Neural cell (in vitro differentiated cells): ENCODE results near the gene FGD6. TPM values are rescaled to one million over a fixed set of nuclear protein-coding genes. Genes with fewer than 3 reads are reported as not detected.

Experiments used
- H2AFZ ChIP-seq: fragments of 200-600, 300-800 bp; sonication (generic), shearing (Covaris generic); 2 replicates; pipeline ENCODE4 v1.6.0; 2014; ENCODE audit warnings: low read depth, mild to moderate bottlenecking, antibody characterized with exemption, low read length, moderate library complexity
- H3F3A ChIP-seq: fragments of 200-600 bp; shearing (Covaris generic); 2 replicates; pipeline ENCODE4 v1.6.1; 2016; ENCODE audit warnings: mild to moderate bottlenecking, moderate library complexity, mixed read lengths, antibody characterized with exemption, low read length; ENCODE audit not compliant: insufficient read depth, poor library complexity, severe bottlenecking
- H3K27ac ChIP-seq: fragments of 200-600, 300-800 bp; sonication (generic), shearing (Covaris generic); 2 replicates; pipeline ENCODE4 v1.5.1; 2014; ENCODE audit warnings: mild to moderate bottlenecking, low read length, moderate library complexity
- H3K27me3 ChIP-seq: fragments of 300-800, 200-600 bp; sonication (generic), shearing (Covaris generic); 2 replicates; pipeline ENCODE4 v1.6.0; 2014; ENCODE audit warnings: mild to moderate bottlenecking, low read depth, low read length, moderate library complexity; ENCODE audit not compliant: insufficient read depth
- H3K36me3 ChIP-seq: fragments of 300-800, 200-600 bp; sonication (generic), shearing (Covaris generic); 2 replicates; pipeline ENCODE4 v1.5.1; 2014; ENCODE audit warnings: mild to moderate bottlenecking, antibody characterized with exemption, low read length, moderate library complexity; ENCODE audit not compliant: insufficient read depth
- H3K4me2 ChIP-seq: fragments of 300-800, 200-600 bp; sonication (generic), shearing (Covaris generic); 2 replicates; pipeline ENCODE4 v1.6.0; 2014; ENCODE audit warnings: mild to moderate bottlenecking, low read length
- H3K4me3 ChIP-seq: fragments of 300-800, 200-600 bp; sonication (generic), shearing (Covaris generic); 2 replicates; pipeline ENCODE4 v1.5.1; 2014; ENCODE audit warnings: mild to moderate bottlenecking, low read length, moderate library complexity
- H3K79me2 ChIP-seq: fragments of 200-600 bp; shearing (Covaris generic); replicated peaks from 2 replicates; pipeline ENCODE4 v1.6.0; 2014; ENCODE audit warnings: mild to moderate bottlenecking, low read length, moderate library complexity; ENCODE audit not compliant: insufficient read depth
- H3K9ac ChIP-seq: fragments of 300-800, 200-600 bp; sonication (generic), shearing (Covaris generic); 2 replicates; pipeline ENCODE4 v1.6.1; 2016; ENCODE audit warnings: mild to moderate bottlenecking, low read length, mixed read lengths
- H3K9me2 ChIP-seq: fragments of 200-600 bp; shearing (Covaris generic); 2 replicates; pipeline ENCODE4 v1.6.1; 2016; ENCODE audit warnings: mild to moderate bottlenecking, low read length, mixed read lengths; ENCODE audit not compliant: insufficient read depth
- H3K9me3 ChIP-seq: fragments of 200-600, 300-800 bp; sonication (generic), shearing (Covaris generic); 2 replicates; pipeline ENCODE4 v1.6.1; 2016; ENCODE audit warnings: mild to moderate bottlenecking, mixed run types, low read length, moderate library complexity, mixed read lengths
- H4K20me1 ChIP-seq: fragments of 200-600 bp; shearing (Covaris generic); 2 replicates; pipeline ENCODE4 v1.6.1; 2016; ENCODE audit warnings: mild to moderate bottlenecking, mixed run types; ENCODE audit not compliant: insufficient read depth
- EP300 ChIP-seq: fragments of 450-650 bp; conservative IDR thresholded peaks from 2 replicates; pipeline ENCODE4 v1.6.1; 2014; ENCODE audit warnings: antibody characterized with exemption, mild to moderate bottlenecking, moderate library complexity; ENCODE audit not compliant: poor library complexity, severe bottlenecking
- EZH2 ChIP-seq: fragments of 200-600, 300-800 bp; shearing (Covaris generic), sonication (generic); IDR thresholded peaks from 2 replicates; pipeline ENCODE4 v1.6.1; 2014; ENCODE audit warnings: antibody characterized with exemption, low read length, borderline replicate concordance, mild to moderate bottlenecking; ENCODE audit not compliant: insufficient read depth, poor library complexity, severe bottlenecking
- MXI1 ChIP-seq: fragments of 450-650 bp; conservative IDR thresholded peaks from 2 replicates; pipeline ENCODE4 v1.6.1; 2014; ENCODE audit warnings: antibody characterized with exemption, mild to moderate bottlenecking; ENCODE audit not compliant: poor library complexity, severe bottlenecking
- POLR2AphosphoS5 ChIP-seq: IDR thresholded peaks from 2 replicates; pipeline ENCODE4 v1.6.1; 2012
- RAD21 ChIP-seq: fragments of 450-650 bp; conservative IDR thresholded peaks from 2 replicates; pipeline ENCODE4 v1.6.1; 2014; ENCODE audit warnings: antibody characterized with exemption, mild to moderate bottlenecking, moderate library complexity
- SMC3 ChIP-seq: fragments of 450-650 bp; conservative IDR thresholded peaks from 2 replicates; pipeline ENCODE4 v1.6.1; 2014; ENCODE audit warnings: antibody characterized with exemption, mild to moderate bottlenecking, moderate library complexity; ENCODE audit not compliant: poor library complexity
- TAF1 ChIP-seq: IDR thresholded peaks from 2 replicates; pipeline ENCODE4 v1.6.1; 2012; ENCODE audit warnings: low read depth
- polyA plus RNA-seq: library from polyadenylated mRNA; depleted of rRNA; stranded (reverse); fragments of >200 nt; gene quantifications from 2 replicates; pipeline ENCODE4 v1.2.3, GENCODE V29; 2014
- TF ChIP-seq, protein P1 (sequence below): IDR thresholded peaks from 2 replicates; pipeline ENCODE4 v1.6.1; 2012; ENCODE audit warnings: borderline replicate concordance
- TF ChIP-seq, protein P2 (sequence below): fragments of 450-650 bp; IDR thresholded peaks from 2 replicates; pipeline ENCODE4 v1.5.1; 2014; ENCODE audit warnings: antibody characterized with exemption, mild to moderate bottlenecking, moderate library complexity; ENCODE audit not compliant: poor library complexity, severe bottlenecking

The FGD6 gene
- polyA plus RNA-seq, 1 donor from 2014 or later = 4.6 TPM

DNA sequence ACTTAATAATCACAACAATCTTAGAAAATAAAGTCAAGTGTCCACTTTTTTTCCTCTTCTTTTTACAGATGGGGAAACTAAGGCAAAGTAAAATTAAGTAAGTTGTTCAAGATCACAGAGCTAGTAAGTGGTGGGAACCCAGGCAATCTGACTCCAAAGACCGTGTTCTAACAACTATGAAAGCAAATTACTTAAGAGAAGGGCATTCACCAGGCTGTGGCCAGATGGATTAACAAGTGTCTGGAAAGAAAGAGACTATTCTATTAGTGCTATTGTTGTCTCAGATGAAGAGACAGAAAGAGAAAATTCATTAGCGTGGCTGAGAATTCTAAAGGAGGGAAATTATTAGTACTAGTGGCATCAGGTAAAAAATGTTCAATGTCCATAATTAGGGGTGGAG is 48.5 kb downstream of the FGD6 start:
- H3K36me3 ChIP-seq = no peaks in the 10 kb centered on the region
- no peak overlapping the region for H3K4me3 ChIP-seq
- TF ChIP-seq SMC3 = no peak
- TF ChIP-seq EZH2 = no peak
- TF ChIP-seq, protein P1, sequence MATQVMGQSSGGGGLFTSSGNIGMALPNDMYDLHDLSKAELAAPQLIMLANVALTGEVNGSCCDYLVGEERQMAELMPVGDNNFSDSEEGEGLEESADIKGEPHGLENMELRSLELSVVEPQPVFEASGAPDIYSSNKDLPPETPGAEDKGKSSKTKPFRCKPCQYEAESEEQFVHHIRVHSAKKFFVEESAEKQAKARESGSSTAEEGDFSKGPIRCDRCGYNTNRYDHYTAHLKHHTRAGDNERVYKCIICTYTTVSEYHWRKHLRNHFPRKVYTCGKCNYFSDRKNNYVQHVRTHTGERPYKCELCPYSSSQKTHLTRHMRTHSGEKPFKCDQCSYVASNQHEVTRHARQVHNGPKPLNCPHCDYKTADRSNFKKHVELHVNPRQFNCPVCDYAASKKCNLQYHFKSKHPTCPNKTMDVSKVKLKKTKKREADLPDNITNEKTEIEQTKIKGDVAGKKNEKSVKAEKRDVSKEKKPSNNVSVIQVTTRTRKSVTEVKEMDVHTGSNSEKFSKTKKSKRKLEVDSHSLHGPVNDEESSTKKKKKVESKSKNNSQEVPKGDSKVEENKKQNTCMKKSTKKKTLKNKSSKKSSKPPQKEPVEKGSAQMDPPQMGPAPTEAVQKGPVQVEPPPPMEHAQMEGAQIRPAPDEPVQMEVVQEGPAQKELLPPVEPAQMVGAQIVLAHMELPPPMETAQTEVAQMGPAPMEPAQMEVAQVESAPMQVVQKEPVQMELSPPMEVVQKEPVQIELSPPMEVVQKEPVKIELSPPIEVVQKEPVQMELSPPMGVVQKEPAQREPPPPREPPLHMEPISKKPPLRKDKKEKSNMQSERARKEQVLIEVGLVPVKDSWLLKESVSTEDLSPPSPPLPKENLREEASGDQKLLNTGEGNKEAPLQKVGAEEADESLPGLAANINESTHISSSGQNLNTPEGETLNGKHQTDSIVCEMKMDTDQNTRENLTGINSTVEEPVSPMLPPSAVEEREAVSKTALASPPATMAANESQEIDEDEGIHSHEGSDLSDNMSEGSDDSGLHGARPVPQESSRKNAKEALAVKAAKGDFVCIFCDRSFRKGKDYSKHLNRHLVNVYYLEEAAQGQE = no peak
- TF ChIP-seq TAF1 = no peak
- TF ChIP-seq RAD21 = no peak
- no peak for TF ChIP-seq EP300
- TF ChIP-seq, protein P2, sequence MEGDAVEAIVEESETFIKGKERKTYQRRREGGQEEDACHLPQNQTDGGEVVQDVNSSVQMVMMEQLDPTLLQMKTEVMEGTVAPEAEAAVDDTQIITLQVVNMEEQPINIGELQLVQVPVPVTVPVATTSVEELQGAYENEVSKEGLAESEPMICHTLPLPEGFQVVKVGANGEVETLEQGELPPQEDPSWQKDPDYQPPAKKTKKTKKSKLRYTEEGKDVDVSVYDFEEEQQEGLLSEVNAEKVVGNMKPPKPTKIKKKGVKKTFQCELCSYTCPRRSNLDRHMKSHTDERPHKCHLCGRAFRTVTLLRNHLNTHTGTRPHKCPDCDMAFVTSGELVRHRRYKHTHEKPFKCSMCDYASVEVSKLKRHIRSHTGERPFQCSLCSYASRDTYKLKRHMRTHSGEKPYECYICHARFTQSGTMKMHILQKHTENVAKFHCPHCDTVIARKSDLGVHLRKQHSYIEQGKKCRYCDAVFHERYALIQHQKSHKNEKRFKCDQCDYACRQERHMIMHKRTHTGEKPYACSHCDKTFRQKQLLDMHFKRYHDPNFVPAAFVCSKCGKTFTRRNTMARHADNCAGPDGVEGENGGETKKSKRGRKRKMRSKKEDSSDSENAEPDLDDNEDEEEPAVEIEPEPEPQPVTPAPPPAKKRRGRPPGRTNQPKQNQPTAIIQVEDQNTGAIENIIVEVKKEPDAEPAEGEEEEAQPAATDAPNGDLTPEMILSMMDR = no peak
- TF ChIP-seq POLR2AphosphoS5 = no peak
- TF ChIP-seq MXI1 = no peak
- no peaks in the 10 kb centered on the region for H3K27me3 ChIP-seq
- no peaks in the 10 kb centered on the region for H3K9me2 ChIP-seq
- H3K27ac ChIP-seq = no peak overlapping the region
- no peaks in the 10 kb centered on the region for H4K20me1 ChIP-seq
- H3K4me2 ChIP-seq = no peak overlapping the region
- H3K9ac ChIP-seq = no peak overlapping the region
- no peaks in the 10 kb centered on the region for H3K9me3 ChIP-seq
- H3F3A ChIP-seq = no peaks in the 10 kb centered on the region
- H3K79me2 ChIP-seq = no peaks in the 10 kb centered on the region
- H2AFZ ChIP-seq = no peak overlapping the region

GRCh38 chr12:95164656-95165055 is 52.6 kb downstream of the FGD6 start:
- no peak overlapping the region for H3K27ac ChIP-seq
- no peak overlapping the region for H3K4me2 ChIP-seq

More at GRCh38 chr12:95164656-95165055, 52.6 kb downstream of the FGD6 start:
- Histone ChIP-seq H3K36me3 (no peaks in the 10 kb centered on the region), H2AFZ (no peak overlapping the region), H3K27me3 (no peaks in the 10 kb centered on the region), H3K9ac (no peak overlapping the region), H3K4me3 (no peak overlapping the region), H3K79me2 (no peaks in the 10 kb centered on the region), H3K9me3 (no peaks in the 10 kb centered on the region), H4K20me1 (no peaks in the 10 kb centered on the region), H3F3A (no peaks in the 10 kb centered on the region), H3K9me2 (no peaks in the 10 kb centered on the region)
- TF ChIP-seq, protein P2 = no peak
- no peak for TF ChIP-seq SMC3
- TF ChIP-seq MXI1 = no peak
- no peak for TF ChIP-seq RAD21
- no peak for TF ChIP-seq EP300
- TF ChIP-seq POLR2AphosphoS5 = no peak
